Stimulated activated CD8-positive, alpha-beta memory T cell treated with anti-CD3 and anti-CD28 coated beads, Interleukin-12 subunit alpha, Interleukin-12 subunit beta, amount 100 ng/mL, for 24 hours (primary cell): Measurements from ENCODE around the gene FGFRL1.
"Not testable (repeated sequence)": the region's sequence is repeated elsewhere in the genome, so short reads cannot be mapped to it uniquely, and the experiment has no call there.

ENCODE experiments used
- DNase-seq: peaks from one replicate; pipeline ENCODE4 v3.0.0-alpha.2; 2020; ENCODE audit errors: extremely low read depth

The FGFRL1 gene

DNA sequence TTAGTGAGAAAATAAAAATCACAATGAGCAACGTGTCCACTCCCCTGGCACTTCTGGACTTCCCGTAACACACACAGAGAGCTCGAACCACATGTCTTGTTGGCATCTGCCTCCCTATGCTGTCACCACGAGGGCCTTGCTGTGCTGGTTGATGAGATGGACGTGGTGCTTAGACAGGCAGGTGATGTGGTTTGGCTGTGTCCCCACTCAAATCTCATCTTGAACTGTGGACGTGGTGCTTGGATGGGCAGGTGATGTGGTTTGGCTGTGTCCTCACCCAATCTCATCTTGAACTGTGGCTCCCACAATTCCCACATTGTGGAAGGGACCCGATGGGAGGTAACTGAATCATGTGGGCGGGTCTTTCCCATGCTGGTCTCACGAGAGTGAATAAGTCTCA lies 40.0 kb downstream of the FGFRL1 start:
- no peak for DNase-seq

- DNase-seq, result no peak
These were observed 40.8 kb downstream of the FGFRL1 start for GRCh38 chr4:1052231-1052671.

DNA sequence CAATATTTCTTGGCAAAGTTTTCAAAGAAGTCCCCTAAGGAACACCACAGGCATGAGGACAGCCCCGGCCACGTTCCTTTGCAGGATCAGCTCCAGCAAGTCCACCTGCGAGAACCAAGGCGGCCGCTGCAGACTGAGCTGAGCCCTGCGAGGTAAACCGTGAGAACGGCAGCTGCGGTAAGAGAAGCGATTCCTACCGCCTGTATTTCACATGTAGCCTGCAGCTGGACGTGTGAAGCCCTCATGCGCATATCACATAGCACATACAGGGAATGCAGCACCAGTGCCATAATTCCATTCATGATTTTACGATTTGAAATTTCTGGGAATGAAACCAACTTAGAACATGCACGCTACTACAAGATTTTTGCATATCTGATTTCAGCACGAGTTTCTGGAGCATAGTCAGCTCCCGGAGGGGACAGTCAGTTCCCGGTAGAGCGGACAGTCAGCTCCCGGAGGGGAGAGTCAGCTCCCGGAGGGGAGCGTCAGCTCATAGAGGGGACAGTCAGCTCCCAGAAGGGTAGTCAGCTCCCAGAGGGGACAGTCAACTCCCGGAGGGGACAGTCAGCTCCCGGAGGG lies 41.7 kb downstream of the FGFRL1 start:
- DNase-seq, result no peak

DNA sequence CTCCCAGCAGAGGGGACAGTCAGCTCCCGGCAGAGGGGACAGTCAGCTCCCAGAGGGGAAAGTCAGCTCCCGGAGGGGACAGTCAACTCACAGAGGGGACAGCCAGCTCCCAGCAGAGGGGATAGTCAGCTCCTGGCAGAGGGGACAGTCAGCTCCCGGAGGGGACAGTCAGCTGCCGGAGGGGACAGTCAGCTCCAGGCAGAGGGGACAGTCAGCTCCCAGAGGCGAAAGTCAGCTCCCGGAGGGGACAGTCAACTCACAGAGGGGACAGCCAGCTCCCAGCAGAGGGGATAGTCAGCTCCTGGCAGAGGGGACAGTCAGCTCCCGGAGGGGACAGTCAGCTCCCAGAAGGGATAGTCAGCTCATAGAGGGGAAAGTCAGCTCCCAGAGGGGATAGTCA lies 42.5 kb downstream of the FGFRL1 start:
- not testable (repeated sequence) for DNase-seq

DNA sequence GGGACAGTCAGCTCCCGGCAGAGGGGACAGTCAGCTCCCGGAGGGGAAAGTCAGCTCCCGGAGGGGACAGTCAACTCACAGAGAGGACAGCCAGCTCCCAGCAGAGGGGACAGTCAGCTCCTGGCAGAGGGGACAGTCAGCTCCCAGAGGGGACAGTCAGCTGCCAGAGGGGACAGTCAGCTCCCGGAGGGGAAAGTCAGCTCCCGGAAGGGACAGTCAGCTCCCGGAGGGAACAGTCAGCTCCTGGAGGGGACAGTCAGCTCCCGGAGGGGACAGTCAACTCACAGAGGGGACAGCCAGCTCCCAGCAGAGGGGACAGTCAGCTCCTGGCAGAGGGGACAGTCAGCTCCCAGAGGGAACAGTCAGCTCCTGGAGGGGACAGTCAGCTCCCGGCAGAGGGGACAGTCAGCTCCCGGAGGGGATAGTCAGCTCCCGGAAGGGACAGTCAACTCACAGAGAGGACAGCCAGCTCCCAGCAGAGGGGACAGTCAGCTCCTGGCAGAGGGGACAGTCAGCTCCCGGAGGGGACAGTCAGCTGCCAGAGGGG lies 43.3 kb downstream of the FGFRL1 start:
- DNase-seq, result not testable (repeated sequence)

DNA sequence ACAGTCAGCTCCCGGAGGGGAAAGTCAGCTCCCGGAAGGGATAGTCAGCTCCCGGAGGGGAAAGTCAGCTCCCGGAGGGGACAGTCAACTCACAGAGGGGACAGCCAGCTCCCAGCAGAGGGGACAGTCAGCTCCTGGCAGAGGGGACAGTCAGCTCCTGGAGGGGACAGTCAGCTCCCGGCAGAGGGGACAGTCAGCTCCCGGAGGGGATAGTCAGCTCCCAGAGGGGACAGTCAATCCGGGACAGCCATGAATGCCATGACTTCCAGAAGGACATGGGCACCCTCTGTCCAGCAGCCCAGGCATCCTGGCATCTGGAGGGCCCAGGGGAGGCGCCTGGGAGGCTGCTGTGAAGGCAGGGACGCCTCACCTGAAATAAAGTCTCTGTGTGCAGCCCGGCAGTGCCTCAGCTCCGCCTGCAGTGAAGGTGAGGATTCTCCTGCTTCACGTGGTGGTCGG lies 43.8 kb downstream of the FGFRL1 start:
- not testable (repeated sequence) for DNase-seq

DNA sequence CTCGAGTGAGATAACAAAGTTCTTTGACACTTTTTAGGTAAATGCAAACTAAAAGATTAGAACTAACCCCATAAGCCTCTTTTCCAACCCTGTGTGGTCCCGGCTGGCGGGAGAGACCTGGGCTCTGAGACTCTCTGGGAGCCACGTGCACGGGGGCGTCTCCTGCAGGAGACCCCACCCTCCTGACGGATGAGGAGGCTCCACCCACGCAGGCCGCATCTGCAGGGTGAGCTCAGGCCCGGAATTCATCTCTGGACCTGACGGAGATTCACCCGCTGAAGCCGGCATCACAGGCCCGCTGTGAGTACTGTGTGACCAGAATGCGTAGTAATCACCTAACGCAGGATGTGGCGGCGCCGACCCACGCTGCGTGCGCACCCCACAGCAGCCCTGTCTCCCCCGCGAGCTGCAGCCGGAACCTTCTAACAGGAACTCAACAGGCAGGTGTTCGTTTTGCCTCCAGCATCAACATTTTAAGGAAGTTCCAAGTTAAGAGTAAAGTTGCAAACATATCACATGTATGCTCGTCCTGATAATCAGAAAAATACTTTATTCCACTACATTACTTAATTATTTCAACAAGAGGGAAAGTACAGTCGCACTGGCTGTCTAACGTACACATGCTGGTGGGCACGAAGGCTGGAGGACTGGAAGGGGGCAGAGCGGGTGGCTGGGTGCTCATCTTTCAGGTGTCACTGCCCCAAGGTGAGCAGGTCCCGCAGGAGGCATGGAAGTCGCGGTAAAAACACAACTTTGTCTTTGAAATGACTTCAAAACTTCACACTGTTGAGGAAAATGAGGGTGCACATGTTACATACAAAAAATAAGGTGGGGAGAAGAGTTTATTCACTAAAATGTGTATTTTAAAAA lies 44.5 kb downstream of the FGFRL1 start:
- DNase-seq, result peak; percentile 55

DNA sequence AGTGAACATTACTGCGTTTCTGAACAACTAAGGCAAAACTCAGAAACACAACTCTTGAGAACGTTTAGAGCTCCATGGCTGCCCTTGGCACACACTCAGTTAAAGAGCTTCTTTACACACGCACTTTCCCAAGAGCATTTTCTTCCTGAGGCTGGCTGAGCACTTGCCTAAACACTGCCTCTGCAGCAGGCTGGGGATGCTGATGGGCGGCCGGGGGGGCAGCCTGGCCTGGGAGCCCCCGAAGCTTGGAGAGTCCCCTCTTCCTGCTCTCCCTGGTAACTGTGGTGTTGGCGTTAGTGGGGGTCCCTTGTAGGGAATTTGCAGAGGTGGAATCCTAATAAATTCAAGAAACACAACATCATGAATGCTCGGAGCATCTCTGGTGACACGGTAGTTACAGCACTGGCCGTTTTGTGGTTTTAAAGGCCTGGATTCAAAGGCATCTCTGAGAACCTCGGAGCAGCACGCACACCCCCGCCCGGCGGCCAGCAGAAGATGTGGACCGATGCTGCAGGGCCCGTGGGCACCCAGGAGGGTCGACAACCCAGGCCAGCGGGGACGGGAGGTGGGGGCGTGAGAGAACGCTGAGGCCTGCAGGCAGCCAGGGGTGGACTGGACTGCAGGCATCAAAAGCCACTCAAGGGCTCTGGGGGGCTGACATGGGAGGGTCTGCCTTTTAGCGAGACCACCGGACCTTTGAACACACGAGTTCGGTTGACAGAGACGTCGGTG lies 45.4 kb downstream of the FGFRL1 start:
- DNase-seq, result no peak

DNA sequence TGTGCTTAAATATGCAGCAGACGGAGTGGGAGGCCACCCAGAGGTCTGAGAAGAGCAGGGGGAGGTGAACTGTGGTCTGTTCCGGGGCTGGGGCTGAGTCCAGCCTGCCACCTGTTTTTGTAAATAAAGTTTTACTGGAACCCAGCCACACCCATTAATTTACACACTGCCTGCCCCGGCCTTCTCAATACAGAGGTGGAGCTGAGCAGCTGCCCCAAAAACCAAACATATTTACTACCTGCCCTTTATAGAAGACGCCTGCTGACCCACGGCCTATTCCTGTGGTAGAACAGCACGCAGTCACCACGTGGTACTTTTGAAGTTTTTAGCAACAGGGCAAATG lies 45.9 kb downstream of the FGFRL1 start:
- no peak for DNase-seq

DNA sequence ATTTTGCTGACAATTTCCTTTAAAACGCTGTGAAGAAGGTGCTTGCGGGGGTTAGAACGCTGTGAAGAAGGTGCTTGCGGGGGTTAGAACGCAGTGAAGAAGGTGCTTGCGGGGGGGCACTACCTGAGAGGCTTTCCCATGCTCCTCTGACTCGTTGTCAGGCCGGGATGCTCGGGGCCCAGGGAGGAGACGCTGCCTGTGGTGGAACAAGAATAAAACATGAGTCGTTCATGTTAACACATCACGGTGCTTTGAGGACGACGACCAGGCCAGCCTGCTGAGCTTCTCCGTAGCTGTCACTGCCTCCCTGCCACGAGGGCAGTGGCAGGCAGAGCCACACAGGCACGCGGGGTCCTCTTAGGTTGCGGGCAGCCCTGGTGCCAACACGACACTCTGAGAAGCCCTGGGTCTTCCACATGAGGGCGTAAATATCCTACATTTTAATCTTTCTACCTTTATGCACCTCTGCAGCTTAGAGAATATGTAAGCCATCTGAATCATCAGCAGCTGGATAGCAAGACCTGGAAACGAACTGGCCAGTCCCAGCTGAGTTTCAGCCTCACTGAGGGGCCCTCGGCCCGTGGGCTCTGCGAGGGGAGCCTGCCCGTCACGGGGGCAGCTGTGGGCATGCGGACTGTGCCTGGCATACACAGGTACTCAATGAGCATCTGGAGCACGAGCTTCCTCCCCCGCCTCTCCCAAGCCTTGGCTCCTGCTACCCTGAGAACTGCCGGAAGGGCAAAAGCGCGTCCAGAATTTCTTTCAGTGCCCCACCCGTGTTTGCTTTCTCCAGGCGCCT lies 47.0 kb downstream of the FGFRL1 start:
- DNase-seq, result no peak

DNA sequence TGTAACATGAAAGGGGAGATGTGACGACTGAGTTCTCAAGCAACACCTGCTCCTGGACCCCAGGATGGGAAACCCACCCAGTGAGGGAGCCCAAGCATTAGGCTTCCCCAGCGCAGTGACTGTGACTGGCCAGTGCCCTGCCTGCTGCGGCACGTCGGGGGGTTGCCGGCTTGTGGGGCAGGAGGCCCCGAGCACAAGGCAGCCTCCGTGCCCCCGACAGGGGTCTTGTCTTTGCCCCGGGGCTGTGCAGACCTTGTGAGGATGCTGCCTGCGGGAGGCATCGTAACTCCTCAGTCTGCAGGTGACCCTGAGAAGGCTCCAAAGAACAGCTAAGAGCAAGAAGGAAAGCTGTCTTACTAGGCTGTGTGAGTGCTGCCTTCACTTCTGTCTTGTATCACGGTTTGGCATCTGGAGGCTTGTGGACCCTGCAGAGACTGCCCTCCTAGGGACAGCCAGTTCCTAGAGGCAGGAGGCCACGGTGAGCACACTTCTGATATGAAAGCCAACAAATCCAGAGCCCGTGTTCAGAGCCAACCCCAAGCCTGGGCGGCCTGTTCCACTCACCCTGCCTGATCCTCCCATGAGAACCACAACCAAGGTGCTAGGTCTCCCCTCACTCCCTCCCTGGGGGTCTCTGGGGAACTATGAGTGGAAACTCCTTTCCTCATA lies 47.7 kb downstream of the FGFRL1 start:
- no peak for DNase-seq

DNA sequence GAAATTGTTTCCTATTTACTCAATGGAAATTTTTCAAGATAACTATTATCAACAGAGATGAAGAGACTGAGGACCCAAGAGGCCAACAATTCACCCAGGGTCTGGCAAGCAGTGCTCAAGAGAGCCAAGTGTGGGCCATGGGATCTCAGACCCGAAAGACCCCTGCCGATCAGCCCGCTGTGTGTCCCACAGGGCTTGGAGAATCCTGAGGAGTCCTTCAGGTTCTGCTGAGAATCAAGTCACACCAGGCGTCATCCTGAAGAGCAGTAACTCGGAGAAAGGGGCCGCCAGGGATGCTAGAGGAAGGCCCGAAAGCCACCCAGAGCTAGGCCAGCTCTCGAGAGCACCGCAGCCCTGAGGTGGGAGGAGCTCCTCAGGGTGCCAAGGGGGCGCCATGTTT lies 48.7 kb downstream of the FGFRL1 start:
- DNase-seq, result no peak

GRCh38 chr4:1060621-1061020 lies 49.2 kb downstream of the FGFRL1 start:
- no peak for DNase-seq

DNA sequence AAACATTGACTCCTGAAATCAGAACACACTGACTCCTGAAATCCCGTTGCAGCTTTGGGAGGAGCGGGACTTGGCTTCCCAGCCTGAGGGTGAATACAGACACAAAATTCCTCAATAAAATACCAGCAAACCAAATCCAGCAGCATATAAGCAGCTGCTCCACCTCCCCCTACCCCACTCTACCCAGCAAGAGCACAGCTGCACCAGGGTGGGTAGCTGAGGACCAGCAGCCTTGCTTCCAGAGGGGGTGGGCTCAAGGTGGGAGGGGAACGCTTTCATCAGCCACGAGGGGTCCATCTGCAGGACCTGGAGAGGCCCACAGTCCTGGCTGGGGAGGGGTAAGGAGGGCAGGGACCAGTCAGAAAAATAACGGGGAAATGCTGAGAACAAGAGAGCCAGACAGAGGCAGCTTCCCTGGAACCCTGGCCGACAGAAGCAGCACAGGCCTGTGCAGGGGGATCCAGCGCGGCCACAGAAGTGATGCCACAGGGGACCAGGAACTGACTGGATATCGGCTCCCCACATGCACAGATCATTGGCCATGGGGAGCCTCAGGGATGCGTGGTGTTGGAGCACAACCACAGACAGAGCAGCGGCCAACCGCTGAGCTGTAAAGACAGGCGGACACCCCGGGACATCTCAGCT lies 49.8 kb downstream of the FGFRL1 start:
- no peak for DNase-seq

GRCh38 chr4:1061760-1062159 lies 50.3 kb downstream of the FGFRL1 start:
- no peak for DNase-seq

DNA sequence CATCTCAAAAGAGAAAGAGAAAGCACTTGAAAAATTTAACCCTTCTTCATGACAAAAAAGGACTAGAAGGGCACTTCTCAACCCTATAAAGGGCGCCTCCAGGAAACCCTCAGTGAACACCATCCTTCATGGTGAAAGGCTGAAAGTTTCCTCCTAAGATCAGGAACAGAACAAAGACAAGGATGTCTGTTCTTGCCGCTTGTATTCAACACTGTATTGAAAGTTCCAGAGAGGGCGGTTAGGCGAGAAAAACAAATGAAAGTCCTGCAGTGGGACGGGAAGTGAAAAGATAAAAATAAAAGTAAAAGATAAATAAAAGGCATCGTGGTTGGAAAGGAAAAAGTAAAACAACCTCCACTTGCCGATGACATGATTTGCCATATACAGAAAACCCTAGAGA lies 51.0 kb downstream of the FGFRL1 start:
- no peak for DNase-seq

GRCh38 chr4:1065732-1066131 lies 54.3 kb downstream of the FGFRL1 start:
- DNase-seq, result no peak

DNA sequence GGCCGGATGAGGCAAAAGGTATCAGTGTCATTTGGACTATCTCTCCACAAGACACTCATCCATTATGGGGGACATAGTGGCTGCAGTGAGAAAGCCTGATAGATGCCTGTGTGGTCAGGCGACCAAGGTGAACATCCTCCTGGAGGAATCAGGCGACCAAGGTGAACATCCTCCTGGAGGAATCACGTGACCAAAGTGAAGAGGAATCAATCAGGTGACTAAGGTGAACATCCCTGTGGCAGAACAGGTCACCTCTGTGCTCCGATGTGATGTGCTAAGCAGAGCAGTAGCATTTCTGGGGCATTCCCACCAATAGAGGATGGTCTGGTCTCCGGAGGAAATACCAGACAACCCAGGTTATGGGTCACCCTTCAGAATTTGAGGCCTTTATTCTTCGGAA lies 58.0 kb downstream of the FGFRL1 start:
- DNase-seq, result no peak

DNA sequence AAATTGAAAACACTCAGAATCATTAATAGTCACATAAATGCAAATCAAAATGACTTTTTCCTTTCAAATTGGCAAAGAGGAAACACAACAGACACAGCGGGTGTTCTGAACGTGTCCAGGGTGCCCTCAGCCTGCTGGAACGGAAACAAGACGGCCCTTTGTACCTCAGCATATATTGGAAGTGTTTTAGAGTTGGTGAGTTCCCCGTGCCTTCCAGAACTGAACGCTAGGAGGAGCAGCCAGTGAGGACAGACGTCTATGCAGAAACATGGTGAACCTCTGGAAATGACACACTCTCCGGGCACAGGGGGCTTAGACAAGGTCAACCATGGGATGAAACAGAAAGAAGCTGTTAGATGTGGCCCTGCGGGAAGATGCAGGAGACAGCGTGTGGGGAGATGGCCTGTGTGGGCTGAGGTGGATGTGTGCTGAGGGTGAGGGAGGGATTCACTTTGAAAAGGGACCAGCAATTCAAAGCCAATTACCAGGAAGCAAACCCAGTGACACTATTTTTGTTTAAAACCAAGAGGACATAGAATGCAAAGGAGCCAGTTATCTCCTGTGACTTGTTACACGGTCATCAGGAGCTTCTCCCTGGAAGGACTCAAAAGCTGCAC lies 61.5 kb downstream of the FGFRL1 start:
- no peak for DNase-seq

DNA sequence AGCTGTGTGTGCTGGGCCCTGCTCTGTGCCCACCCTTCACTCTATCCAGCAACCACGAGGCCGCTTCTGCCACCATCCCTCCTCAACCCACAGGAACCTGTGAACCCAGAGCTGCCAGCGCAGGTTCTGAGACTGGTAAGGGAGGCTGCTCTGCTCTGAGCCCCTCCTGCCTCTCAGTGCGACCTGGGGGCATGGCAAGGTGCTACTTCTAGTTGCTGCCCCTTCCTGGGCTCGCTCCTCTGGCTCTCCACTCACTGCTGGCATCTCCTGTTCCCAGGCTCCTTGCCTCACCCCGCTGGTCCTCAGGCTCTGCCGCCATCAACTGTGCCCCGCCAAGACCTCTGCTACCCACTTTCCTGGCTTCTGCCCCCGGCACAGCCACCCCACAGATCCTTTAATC lies 62.7 kb downstream of the FGFRL1 start:
- DNase-seq, result no peak
